Left hindlimb (tissue), 1 donor: ENCODE measurements around the gene APP.
A peak's percentile ranks its signal among the peaks of the same experiment; 100 is the strongest.

ENCODE experiments used
- DNase-seq: peaks from one replicate; pipeline ENCODE4 v3.0.0-alpha.2; 2018

Gene APP

DNA sequence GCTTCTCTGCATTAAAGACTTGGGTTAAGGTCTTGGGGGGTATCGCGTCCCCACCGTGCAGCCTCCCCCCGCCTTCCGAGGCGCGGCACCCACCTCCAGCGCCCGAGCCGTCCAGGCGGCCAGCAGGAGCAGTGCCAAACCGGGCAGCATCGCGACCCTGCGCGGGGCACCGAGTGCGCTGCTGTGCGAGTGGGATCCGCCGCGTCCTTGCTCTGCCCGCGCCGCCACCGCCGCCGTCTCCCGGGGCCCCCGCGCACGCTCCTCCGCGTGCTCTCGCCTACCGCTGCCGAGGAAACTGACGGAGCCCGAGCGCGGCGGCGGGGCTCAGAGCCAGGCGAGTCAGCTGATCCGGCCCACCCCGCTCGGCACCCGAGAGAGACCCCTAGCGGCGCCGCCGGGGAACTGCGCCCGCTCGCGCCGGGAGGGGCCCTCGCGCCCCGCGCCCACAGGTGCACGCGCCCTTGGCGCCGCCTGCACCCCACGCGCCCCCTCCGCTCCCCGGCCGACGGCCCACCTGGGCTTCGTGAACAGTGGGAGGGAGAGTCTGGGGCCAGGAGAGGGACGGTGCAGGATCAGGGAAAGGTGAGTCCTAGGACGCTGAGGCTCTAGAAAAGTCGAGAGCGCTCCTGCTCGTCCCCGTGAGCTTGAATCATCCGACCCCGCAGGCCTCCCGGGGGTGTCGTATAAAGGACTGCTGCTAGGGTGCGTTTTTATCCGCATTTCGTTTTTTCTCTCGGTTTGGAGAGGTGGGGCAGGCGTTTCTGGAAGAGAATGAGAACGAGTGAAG is at the start of gene APP:
TSS of gene APP (minus strand) at position 300 of the 787 bp plus-strand sequence. CDS start at position 150, 150 bp downstream.
- peak; percentile 87 for DNase-seq

DNA sequence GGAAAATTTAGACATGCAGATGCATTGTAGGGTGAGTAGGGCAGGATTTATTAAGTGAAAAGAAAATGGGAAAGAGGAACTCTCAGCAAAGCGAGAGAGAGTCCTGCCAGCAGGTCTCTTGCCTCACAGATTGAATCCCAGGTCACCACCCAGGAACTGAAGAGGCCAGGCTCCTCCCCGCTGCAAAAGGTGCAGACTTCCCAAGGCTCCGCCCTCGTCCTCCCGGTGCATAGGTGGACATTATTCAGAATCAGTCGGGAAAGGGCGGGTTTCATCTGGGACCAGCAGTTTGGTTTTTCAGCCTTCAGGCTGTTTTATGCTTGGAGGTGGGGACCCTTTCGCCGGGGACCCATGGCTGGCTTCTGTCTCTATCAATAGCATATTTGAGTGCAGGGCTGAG is 41.6 kb upstream of the APP start:
- no peak for DNase-seq

DNA sequence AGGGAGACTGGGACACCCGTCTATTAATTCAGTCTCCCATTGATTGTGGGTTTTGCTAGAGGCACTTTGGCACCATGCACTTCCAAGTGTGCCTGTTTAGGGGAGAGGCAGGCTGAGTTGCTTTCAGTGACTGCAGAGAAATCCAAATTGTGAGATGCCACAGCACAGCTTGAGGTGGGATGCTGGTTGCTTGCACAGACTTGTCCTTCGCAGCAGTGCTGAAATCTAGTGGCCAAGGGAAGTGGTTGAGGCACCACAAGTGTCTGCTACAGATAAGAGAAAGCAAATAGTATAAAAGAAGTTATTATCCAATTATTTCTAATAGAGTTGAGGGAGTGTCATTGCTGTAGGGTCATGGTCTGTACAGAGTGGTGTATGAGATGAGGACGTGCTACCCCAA is 40.0 kb upstream of the APP start:
- DNase-seq = no peak

DNA sequence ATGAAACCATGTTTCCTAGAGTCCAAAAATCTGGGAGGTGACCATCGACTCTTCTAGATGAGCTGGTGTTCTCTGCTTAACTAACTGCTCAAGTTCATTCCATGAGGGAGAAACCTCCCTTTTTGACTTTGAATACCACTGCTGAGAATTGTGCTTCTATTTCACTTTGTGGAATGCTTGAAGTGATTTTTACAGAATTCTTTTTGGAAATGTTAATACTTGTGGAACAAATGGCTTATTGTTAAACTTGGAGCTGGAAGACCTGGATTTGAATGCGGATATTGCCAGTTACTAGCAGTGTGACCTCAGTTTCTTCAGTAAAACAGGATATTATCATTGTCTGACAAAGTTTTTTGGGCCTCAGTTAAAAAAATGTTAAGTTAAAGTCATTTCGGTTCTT is 36.5 kb upstream of the APP start:
- no peak for DNase-seq

DNA sequence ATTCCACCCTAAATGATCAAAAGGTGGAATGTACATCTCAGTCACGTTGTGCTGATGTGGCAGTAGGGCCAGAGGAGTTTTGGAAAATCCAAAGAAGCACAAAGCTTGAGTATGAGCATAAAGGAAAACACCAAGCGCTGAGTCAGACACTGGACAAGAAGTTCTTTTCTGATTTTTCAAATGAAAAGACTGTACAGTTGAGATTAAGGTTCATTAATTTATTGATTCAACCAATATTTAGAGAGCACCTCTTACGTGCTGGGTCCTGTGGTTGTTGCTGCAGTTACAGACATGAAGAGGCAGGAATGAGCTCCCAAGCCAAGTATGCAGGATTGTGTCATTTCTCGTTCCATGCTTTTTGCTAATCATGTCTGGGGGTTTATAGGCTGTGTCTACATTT is 28.9 kb upstream of the APP start:
- no peak for DNase-seq

DNA sequence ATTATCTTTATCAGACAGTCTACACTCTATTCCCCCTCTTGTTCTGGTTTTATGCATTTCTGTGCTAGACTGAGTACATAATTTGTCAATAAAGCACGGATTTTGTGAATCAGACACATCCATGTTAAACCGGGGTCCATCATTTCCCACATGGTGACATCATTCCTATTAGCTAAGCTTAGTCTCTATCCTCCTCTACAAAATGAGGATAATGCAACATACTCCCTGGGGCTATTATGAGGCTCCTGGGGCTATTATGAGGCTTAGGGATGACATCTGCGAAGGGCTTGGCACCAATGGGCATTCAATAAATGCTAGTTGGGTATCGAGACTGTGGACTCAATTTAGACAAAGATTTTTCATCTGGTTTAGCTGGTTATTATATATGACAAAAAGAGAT is 25.1 kb upstream of the APP start:
- DNase-seq = no peak

DNA sequence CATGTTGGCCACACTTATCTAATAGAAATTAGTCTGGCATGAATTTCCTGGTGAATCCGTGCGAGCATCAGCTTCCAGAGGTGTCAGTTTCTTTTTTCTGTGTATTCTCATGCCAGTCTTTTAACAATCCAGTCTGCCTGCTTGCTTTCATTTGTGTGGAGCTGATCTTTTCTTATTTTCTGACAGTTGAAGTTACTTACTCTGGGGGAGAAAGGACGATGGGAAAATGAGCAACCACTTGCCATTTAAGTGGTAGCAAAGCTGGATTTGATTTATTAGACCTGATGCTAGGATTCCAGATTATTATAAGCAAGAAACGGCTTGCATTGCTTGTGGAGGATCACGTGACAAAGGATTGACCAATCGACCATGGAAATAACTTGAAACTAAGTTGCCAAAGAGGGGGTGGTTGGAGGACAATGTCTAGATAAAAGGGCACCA is 24.3 kb upstream of the APP start:
- no peak for DNase-seq

DNA sequence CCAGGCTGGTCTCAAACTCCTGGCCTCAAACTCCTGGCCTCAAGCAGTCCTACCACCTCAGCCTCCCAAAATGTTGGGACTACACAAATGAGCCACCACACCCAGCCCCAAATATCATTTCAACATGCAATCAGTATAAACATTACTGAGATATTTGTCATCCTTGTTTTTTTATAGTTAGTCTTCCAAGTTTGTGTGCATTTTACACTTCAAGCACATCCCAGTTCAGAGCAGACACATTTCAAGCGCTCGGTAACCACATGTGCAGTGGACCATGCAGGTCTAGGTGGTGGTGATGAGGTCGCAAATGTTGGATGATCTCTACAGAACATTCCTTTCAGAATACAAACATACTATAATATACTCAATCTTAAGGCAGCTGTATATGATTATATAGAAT is 23.8 kb upstream of the APP start:
- DNase-seq = no peak

DNA sequence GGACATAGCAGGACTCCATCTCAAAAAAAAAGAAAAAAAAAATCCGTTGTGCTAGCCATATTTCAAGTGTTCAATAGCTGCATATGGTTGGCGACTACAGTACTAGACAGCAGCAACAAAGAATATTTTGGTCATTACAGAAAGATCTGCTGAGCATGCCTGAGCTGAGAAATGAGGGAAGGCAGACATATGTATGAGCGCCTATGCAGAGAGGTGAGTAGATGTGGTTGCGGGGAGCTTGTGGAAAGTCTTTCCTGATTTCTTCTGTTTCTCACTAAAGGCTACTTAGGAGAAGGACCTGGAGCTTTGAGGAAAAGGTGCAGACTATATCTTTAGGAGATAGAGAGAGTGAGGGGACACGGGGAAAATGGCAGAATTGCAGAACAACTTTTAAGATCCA is 21.0 kb upstream of the APP start:
- DNase-seq = no peak

DNA sequence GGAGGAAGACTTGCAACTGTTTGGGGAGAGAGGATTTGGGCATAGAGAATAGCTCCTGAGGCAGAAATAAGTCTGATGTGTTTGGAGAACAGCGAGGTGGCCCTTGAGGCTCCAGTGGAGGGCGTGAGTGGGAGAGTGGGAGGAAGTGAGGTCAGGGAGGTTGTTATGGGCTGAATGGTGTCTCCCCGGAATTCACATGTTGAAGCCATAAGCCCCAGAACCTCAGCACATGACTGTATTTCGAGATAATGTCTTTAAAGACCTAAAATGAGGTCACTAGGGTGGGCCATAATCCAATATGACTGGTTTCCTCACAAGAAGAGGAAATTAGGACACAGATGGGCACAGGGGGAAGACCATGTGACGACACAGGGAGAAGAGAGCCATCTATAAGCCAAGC is 17.9 kb upstream of the APP start:
- DNase-seq = no peak

DNA sequence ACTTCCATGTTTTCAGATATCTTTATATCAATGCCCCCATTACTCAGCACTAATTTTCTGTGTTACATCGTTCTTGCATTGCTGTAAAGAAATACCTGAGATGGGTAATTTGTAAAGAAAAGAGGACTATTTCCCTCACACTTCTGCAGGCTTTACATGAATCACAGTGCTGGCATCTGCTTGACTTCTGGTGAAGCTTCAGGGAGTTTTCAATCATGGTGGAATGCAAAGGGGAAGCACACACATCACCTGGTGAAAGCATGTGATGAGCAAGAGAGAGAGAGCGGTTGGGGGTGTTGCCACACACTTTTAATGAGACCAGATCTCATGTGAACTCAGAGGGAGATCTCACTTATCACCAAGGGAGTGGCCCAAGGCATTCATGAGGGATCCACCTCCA is 14.9 kb upstream of the APP start:
- no peak for DNase-seq

DNA sequence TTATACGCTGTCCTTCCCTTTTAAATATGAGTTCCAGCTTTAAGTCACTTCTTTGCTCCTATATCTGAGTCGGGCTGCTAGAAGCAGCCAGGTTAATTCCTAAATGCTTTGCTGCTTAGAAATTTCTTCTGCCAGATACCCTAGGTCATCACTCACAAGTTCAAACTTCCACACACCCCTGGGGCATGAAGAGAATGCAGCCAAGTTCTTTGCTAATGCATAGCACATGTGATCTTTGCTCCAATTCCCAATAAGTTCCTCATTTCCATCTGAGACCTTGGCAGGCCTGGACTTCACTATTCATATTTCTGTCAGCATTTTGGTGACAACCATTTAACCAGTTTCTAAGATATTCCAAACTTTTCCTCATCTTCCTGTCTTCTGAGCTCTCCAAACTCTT is 14.5 kb upstream of the APP start:
- no peak for DNase-seq

DNA sequence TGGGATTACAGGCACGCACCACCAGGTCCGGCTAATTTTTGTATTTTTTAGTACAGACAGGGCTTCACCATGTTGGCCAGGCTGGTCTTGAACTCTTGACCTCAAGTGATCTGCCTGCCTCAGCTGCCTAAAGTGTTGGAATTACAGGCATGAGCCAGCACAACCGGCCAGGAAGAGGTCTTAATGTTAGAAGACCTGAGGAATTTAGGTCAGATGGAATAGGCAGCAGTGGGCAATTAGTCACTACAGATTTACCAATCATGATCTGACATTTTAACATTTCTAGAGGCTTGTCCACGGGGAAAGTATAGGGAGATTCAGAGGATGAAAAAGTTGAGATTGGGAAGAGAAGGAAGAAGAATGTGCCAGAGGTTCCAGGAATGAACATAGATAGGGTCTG is 8.9 kb upstream of the APP start:
- no peak for DNase-seq

DNA sequence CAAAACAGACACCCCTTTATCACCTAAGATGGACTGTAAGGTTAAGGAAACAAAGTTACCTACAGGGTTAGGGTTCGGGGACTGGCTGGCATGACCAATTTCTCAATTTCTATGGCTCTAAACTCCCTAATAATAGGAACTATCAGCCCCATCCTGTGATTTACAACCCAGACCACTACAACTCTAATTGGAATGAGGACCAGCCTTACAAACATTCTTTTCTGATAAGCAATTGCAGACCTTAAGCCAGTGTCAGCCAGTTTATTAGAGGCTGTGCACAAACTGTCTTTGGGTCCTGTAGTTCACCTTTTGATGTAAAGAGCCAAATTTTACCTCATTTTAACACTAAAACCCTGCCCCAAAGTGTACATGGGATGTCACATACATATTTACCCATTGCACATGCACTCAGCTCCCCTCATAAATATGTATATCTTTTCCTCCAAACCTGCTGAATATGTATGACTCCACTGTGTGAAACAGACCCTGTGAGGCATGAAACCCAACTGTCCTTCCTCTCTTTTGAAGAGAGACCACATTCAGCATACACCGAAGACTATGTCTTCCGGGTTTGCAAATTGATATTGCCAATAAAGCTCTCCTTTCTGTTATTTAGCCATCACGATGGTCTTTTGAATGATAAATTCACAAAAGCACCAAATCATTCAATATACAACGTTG is 7.3 kb upstream of the APP start:
- DNase-seq = no peak

DNA sequence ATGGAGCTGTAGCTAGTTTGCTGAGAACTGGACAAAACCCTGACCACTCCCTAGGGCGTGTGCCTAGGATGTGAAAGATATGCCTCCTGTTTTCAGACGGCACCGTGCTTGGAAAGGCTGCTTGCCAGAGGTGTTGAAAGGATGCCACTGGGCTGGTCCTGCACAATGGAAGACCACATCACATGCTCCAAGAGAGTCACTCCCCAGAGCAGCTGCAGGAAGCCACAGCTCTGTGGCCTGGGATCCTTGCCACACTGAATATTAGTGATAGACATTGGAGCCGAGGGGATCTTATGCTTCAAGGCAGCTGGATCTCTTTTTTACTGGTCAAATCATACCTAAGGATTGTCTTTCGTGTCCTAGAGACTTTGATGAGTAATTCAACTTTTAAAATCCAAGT is 6.6 kb upstream of the APP start:
- DNase-seq = no peak

DNA sequence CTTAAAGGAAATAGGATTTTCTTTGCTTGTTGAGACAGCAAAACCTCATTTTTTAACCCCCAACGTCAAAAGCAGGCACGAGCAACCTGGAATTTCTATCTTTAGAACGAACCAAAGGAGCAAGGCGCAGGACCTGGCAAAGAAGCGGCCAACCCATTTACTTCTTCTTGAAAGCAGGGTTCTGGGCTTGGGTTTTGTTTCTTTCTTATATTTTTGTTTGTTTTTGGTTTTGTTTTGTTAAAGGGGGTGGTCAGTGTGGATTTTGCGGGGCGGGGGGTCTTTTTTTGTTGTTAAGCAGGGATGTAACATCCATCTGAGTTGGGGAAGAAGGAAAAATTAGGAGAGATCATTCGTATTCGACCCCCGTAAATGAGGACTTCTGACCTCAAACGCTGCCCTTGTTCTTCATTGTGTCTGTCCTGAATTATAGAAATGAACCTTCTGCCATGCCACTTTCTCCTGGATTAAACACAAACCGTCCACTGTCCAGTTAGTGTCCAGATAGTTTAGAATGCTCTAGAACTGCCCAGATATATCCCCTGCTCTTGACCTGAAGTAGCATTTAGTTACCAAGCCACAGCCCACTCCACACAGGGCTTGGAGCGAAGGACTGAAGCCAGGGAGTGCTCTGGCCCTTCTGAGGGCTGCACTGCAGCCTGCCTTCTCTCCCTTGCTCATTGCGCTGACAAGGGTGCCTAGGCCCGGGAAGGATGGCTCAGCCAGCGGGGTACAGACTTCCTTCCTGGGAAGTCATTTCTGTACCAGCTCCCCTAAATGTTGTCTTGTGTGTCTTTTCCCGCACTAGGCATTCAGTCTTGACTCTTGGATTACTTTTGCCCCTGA is 909 bp upstream of the APP start:
- no peak for DNase-seq

DNA sequence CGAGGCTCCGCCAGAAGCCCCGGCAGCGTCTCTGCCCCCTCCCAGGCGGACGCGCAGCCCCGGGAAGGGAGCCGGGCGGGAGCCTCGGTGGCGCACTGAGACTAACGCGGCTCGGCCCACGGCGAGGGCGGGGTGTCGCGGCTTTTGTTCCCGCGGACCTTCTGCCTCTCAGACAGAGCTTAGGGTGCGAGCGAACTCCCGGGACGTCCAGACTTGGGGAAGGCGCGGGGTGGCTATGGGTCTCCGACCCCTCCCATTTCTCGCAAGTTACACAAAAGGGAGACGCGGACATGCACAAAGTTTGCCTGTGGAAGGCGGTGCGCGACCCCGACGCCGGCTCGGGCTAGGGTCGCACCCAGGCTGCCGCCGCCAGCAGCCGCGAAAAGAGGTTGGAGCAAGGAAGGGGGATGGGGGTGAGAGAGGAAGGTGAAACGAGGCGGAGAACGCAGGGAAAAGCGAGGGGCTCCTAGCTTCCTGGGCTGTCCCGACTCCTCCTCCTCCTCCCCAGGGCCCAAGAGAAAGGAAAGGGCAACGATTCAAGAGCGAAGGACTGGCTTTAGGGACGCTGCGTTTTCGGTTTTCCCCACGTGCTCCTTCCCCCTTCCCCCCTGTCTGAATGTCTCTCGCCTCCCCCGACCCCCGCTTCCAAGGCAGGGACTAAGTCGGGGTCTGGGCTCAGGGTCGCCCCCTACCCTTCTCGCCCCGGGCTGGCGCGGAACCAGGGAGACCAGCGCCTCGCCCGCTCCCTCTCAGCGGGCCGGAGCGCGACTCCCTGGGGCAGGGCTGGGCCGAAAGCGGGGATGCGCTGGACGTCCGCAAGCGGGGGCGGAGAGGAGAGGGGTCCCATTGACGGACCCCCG is 729 bp downstream of the APP start:
- DNase-seq = peak; percentile 77

DNA sequence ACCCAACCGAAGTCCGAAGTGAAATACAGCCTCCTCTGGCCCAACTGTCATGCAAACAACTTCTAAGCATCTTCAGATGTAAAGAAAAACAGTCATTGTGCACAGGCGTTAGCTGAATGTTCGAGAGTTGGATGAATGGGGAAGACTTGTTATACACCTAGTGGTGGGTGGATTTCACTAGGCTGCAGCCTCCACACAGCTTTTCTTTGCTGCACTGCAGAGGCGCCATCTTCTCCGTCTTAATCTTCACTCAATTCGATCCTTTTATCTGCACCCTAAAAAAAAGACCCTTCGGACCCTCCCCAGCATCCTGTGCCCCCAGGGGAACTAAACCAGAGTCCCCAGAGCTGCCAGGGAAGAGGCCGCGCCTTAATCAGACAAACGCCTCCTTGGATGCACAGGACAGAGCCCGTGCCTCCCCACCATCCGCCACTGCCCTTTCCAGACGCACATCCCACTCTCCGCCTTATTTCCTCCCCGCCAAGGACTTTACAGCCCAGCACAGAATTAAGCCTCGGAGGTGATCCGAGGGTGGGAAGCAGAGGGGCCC is 1.4 kb downstream of the APP start:
- peak; percentile 68 for DNase-seq

DNA sequence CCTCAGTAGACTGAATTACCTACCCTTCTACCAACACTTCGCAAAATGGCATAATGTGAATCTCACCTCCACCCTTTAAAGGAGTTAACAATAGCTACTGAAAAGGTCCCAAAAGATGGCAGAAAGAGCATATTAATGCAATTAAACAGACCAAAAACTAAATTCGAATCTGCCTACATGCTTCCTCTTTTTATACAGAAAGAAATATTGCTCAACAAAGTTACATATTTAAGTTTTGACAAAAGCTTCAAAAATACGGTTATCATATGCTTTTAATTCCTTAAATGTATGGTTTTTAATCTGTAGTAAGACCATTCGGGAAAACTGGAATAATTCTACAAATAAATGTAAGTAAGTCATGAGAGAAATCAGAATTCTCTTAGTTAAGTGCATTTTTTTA is 2.2 kb downstream of the APP start:
- DNase-seq = no peak

DNA sequence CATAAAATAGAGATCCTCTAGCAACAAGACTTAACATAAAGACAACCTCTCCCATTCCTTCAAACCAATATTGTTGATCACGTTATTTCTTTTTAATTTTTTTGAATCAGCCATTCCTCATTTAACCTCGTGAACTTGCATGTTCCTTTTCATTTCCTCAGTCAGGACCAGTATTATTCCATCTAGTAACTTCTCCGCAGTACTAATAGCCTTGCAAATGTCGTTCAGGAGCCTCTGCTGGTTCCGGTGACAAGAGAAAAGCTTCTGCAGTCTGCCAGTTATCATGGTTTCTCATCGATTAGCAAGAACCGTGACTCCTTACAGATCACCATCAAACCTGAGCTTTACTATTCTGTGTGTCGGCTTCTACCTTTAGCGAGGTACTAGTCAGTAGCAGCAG is 3.0 kb downstream of the APP start:
- no peak for DNase-seq

DNA sequence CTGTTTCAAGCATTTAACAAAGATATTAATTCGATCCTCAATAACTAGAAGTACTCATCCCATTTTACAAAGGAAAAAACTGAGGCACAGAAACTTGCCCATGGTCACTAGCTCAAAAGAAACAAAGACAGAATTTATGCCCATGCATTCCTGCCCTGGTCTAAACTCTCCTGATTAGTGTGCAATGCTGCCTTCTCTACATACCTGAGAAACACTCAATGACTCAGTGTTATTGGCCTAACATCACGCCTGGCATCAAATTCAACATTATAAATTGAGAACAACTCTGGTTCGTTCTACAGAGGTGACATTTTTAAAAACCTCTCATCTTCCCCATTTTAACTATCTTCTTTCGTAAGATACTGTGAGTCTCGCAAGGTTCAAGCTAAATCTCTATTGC is 5.2 kb downstream of the APP start:
- DNase-seq = no peak

DNA sequence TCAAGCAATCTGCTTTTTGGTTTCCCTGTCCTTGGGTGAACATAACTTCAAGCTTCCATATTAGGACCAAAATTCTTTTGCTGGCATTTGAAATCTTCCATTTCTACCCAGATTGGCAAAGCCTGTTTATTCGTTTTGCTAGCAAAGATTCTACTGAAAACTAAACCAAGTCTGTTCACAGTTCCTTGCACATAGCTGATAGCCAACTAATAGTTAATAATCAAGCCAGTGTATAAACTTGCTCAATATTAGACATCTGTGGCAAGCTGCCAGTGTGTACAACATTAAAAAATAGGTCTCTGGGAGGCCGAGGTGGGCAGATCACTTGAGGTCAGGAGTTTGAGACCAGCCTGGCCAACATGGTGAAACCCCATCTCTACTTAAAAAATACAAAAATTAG is 6.3 kb downstream of the APP start:
- DNase-seq = no peak
